HG03575 (cell line): ENCODE results near the gene CKMT1A.
"Not testable (repeated sequence)": the region's sequence is repeated elsewhere in the genome, so short reads cannot be mapped to it uniquely, and the experiment has no call there.

Source experiments
- ATAC-seq: cut with Tn5 transposase; IDR thresholded peaks from one replicate; pipeline ENCODE4 v1.9.1; 2021; ENCODE audit not compliant: unreplicated experiment, insufficient number of reproducible peaks, low FRiP score; ENCODE audit errors: extremely low read depth

Gene CKMT1A

GRCh38 chr15:43746245-43746902 is 52.7 kb downstream of the CKMT1A start, which contains the start of gene PDIA3:
Gene PDIA3 (plus strand): TSS chr15:43746438. CDS start chr15:43746540, 102 bp downstream.
- ATAC-seq = not testable (repeated sequence)

- not testable (repeated sequence) for ATAC-seq
These were observed 53.2 kb downstream of the CKMT1A start for GRCh38 chr15:43746903-43747309.

DNA sequence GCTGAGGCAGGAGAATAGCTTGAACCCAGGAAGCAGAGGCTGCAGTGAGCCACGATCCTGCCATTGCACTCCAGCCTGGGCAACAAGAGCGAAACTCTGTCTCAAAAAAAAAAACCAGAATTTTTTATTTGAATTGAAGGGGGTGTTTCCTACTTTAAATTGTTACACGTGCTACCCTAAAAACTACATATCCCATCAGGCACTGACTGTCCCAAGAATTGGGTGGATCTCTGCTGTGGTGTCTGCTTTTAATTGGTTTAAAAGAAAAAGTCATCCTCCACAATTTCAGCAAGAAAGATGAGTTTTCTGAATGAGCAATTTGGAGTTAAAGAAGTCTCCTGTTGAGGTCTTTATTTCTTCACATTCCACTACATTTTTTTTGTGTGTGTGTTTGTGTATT is 54.7 kb downstream of the CKMT1A start:
- no peak for ATAC-seq
